NCI-H345 treated with DMSO at 0.1 percent for 48 hours (cell line): ENCODE results near the gene CD79B.

ENCODE experiments used
- DNase-seq: peaks from one replicate; lab custom pipeline; 2025; ENCODE audit not compliant: unreplicated experiment; lab: John Stamatoyannopoulos, UW

CD79B gene

DNA sequence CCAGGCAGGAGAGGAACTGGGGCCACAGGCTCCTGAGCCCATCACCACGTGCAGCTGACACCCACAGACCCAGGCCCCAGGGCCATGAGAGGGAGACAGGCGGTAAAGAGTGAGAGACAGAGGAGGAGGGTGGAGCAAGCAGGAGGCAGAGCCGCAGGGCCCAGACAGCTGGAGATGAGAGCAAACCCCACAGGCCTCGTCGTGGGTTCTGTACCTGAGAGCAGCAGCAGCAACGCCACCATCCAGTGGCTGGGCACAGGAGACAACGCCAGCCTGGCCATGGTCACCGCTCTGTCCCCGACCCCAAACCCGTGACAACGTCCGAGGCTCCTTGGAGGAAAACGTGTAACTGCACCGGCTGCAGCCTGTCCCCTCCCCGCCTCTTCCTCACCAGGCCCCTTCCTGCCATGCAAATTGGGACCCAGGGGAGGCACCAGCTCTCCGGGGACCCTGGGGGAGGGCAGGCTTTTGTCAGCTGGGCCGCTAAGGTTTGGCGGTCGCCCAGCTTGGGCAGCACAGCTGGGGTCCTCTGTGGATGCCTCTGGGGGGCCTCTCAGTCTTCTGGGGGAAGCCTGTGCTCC, at the start of gene CD79B:
Gene CD79B (minus strand): TSS at position 351 of the 581 bp plus-strand sequence. CDS start 70 bp downstream, at position 281.
- no peak for DNase-seq

DNA sequence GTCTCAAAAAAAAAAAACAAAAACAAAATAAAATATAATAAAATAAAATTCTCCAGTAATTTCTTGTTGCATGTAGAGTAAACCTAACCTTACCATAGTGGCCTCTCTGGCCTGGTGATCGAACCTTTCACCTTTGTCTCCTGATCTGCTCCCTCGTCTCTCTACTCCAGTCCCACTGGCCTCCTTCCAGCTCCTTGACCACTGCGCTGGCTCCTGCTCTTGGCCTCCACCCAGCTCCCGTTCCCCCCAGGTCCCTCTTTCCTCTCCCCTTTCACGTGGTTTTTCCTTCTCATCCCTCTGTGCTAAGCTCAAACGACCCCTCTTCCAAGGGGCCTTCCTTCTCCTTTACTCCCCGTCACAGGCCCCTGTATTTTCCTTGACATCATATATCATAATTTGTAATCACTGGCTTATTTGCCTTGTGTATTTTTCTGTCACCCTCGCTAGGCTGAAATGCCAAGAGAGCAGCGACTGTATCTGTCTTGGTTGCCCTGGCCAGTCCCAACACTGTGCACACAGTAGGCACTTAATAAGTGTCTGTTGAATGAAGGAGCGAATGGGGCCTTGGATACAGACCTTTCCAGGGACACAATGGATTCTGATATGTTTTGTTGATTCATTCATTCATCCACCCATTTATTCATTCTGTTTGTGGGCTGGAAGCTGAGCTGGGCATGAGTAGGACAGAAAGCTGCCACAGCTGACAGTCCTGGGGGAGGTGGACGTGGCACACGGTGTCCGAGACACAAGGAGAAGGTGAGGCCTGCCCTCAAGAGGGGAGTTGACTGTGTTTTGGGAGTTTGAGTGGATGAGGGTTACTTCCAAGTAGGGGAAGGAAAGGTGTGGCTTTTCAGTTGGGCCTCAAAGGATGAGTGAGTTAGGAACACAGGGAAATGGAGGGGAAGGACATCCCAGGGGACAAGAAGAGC, 46.4 kb upstream of the CD79B start:
- no peak for DNase-seq

DNA sequence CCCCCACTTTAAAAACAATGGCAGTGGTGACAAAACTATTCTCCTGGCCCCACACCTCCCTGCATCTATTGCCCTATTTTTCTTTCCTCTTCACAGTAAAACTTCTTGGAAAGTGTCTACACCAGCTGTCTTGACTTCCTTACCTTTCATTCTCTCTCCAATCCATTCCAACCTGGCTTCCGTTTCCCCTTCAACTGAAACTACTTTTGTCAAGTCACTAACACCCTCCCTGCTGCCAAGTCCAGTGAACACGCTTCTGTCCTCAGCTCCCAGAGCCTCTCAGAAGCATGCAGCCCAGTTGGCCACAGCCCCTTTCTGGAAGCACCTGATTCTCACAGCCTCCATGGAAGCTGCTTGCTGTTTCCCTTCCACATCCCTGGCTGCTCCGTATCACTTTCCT, 44.6 kb upstream of the CD79B start:
- DNase-seq, result no peak

DNA sequence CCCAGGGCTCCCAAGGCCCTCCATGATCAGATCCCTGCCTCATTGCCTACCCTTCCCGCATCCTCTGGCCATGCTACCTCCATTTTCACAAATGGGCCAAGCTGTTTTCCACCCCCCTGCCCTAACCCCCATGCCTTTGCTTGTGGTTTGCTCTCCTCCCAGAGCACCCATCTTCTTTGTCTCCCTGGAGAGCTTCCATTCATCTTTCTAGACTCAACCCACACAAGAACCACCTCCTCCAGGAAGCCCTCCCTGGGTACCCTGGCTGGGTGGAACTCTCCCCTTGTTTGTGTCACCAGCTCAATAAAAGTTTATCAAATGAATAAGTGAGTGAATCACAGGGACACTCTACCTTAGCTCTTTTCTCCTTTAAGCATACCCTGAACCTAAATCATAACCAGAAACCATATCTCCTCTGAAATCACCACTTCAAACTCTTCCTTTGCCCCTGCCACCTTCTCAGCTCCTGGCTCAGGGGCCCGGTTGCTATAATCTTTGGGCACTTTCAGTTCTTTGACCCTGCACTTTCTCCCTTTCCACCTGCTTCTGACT, 43.5 kb upstream of the CD79B start:
- DNase-seq, result no peak

DNA sequence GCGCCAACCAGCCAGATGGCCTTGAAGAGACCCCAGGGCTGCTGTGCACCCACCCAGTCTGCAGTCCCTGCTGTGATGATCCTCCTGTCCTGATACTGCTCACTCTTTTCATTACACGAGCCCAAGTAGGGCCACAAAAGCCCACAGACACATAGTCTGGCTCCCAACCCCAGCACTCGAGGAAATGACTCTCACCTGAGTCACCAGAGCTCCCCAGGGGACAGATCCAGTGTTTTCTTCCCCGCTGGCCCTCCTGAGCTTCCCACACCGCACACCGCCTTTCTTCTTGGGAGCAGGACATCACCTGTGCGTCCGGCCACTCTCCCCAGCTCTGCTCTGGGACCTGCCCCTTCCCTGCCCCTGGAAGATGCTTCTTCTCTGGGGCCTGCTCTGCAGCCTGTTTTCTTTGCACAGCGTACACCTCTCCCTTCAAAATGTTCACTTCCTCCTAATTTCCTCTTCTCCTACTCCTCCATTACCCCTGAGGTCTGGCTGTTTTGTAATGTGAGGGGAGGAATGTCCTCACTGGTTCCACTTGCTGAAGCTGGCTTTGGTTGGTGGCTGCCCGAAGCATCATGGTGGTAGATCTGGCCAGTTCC, 42.6 kb upstream of the CD79B start:
- no peak for DNase-seq

DNA sequence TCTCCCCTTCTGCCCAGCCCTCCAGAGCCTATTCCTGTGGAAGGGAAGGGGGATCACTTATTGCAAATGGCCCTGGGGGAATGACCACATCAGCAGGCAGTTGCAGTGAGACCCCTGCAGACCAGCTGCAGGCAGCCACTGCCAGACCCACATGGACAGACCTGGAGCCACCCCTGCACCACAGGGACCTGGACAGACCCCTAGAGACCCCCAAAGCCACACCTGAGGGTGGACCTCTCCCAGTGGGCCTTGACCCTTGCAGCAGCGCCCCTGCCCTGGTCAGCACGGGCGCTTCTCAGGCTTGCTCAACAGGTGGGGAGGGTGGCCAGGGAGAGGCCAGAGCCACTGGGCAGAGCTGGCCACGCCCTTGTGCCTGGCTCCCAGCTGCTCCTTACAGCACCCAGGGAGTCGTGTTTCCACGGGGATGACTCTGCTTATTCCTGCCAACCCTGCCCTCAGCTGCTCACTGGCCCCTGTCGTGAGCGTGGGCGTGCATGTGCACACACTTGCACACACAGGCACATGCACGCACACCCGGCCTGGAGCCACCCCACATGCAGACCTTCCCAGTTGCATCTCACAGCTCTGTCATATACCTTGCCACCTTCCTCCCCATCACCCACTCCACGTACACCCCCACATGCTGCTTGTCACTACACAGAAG, 41.9 kb upstream of the CD79B start:
- DNase-seq, result no peak

DNA sequence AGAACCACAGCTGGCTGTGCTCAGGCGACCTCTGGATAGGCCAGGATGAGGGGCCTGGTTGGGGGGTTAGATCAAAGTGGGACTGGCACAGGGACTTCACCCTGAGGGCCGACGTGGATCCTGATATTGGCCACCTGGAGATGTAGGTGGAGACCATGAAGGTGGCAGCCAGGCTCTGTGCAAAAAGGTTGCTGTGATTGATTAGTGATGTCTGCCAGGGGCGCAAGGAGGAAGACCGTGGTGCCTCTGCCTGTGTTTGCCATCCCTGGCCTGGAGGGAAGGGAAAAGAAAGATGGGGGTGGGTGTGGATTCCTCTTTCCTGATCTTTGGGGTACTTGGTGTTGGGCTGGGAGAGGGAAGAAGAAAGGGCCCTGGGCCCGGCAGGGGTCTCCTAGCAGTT, 41.1 kb upstream of the CD79B start:
- DNase-seq, result no peak

DNA sequence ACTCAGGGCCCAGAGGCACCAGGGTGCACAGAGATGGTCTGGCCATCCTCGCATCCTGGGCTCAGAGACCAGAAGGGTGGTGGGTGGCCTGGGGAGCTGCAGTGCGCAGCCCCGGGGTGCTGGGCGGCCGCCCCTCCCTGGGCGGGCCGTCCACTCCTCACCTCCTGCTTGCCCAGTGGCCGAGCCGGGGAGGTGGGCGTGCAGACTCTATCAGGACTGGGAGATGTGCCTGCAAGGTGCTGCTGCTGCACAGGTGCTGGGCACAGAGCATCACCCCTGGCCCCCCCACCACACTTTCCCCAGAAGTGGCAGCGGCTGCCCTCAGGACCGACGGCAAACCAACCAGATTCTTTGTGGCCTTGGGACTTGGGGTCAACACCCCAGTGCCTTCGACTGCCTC, 40.7 kb upstream of the CD79B start, which contains the start of gene SCN4A:
Gene SCN4A (minus strand): TSS at position 123 of the 400 bp plus-strand sequence. CDS start 77 bp downstream, at position 46.
- DNase-seq, result no peak

DNA sequence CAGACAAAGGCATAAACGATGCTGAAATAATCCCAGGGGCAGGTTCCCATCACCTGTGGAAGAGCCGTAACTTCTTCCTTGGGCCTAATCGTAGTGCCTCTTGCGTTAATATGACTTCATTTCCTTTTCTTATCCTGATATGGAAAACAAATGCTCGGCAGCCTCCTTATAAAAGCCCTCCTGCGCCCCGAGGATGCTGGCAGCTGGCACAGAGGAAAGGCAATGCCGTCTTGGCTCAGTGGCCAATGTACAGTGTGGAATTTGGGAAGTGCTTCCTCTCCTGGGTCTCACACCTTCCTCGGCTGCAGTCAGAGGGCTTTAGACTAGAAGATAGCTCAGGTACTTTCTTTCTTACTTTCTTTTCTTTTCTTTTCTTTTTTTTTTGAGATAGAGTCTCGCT, 37.1 kb upstream of the CD79B start:
- no peak for DNase-seq

DNA sequence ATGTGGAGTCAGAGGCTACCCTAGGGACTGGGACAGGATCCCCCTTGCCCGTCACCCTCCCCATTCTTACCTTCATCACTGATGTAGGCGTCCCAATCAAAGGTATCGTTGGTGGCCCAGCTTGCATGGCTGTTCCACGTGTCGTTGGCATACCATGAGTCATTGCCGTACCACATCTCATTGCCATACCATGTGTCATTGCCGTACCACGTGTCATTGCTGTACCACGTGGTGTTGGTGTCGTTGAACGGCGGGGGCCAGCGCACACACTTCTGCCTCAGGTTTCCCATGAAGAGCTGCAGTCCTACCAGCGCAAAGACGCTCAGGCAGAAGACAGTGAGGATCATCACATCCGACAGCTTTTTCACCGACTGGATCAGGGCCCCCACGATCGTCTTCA, 35.8 kb upstream of the CD79B start:
- DNase-seq, result no peak

DNA sequence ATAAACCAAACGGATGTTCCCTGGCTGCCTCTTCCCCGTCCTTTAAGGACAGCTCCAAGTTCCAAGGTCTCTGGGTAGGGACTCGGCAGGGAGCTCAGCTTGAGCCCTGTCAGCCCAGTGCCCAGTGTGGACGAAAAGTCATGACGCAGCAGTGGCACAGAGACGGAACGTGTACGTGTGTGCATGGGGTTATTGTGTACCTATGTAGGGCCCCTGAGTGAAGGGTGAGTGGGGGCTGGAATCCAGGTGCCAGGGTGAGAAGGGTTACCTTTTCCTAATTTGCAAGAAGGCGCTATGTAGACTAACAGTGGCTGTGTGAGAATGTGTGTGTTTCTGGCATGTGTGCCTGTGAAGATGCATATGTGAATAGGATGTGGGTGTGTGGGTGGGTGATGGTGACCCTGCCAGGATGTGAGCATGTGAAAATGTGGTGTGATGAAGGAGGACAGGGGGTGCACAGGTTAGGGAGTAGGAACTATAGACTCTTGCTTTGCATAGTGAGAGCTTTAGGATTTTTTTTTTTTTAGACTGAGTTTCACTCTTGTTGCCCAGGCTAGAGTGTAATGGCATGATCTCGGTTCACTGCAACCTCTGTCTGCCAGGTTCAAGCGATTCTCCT, 34.6 kb upstream of the CD79B start:
- no peak for DNase-seq

DNA sequence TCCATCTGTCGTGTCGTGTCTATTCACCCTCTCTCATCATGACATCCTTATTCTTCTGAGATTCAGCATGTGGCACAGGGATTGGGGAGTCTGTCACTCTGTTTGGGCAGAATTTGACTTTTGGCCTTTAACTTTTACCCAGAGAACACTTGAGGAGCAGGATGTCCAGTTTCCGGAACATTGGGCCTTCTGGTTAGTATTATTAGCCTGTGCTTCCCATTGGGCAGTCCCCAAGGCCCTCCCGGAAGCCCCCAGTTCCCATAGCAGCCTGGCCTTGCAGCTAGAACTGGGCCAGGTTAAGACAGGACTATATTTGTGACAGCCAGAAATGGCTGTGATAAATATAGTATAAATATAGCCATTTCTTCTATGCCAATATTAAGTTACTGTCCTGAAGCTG, 31.0 kb upstream of the CD79B start:
- no peak for DNase-seq

DNA sequence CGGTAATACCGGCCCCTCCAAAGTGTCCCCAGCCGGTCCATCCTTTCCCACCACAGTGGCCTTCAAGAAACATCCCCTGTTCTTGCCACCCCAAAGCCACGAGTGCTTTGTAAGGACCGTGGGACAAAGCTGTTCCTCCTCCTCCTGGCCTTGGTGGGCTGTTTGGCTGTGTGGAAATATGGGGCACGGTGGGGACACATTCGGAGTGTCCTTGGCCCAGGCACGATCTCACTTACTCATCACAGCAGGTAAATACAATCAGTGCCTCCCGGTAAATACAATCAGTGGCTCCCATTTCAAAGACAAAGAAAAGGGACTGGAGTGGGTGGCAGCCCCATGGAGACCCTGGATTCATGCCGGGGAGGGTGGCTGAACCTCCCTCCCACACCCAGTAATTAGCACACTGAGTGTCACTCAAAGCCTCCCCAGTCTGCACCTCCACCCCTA, 30.2 kb upstream of the CD79B start:
- DNase-seq, result no peak

DNA sequence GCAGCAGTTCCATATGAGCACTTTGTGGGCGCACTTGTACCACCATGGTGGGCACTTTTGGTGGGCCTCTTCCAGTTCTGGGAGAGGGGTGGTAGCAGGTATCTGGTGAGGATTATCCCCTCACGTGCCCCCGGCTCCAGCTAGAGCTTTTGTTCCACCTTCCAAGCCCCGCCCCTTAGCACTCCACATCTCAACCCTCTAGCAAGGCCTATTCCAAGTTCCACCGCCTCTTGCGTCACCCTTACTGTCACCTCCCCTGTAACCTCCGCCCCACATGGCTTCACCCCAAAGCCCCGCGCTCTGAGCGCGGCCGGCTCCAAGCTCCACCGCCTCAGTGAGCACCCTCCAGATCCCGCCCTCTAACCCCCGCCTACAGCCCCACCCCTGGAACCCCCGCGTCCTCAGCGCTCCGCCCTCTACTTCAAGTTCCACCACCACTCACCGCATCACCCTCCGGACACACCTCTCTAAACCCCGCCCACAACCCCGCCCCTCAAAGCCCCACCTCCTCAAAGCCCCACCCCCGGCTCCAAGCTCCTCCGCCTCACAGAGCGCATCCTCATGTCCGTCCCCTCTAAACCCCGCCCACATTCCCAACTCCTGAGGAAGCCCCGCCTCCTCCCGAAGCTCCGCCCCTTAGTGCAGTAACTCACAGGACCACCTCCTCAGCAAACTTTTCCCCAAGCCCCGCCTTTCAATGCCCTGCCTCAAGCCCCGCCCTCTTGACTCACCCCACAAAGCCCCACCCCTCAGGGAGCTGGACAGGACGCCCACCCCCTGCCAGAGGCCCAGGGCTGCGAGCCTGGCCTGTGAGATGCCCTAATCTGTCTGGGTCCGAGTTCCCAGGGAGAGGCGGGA, 29.5 kb upstream of the CD79B start:
- DNase-seq, result no peak

DNA sequence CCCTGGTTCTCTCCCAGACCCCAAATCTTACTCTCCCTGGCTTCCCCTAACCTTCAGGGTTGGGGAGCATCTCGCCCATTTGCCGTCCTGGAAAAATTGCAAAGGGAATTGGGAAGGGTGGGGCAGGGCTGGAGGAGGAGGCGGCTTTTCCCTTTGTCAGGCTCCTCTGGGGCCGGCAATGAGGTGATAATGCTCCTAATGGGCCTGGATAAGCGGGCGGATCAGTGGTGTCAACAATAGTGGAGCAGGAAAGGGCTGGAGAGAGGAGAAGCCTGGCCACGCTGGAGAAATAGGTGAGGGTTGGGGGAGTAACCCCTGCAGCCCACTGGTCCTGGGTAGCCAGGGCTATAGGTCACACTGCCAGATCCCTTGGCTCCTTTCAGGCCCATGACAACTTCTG, 28.3 kb upstream of the CD79B start:
- no peak for DNase-seq

DNA sequence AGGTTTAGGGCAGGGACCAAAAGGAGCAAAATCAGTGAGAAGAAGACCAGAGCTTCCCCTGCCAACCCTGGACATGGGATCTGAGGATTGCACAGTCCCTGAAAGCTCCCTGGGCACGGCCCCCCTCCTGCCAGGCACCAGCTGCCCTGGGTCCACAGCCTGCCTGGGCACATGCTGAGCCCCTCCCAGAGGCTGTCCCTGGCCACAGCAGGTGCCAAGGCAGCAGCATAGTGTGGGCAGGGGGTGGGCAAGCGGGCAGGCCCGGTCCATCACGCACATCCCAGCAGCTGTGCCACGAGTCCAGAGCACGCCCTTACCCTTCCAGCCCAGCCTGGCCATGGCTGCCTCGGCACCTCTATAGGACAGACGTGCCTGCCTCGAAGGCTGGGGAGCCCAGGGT, 27.9 kb upstream of the CD79B start:
- DNase-seq, result no peak

DNA sequence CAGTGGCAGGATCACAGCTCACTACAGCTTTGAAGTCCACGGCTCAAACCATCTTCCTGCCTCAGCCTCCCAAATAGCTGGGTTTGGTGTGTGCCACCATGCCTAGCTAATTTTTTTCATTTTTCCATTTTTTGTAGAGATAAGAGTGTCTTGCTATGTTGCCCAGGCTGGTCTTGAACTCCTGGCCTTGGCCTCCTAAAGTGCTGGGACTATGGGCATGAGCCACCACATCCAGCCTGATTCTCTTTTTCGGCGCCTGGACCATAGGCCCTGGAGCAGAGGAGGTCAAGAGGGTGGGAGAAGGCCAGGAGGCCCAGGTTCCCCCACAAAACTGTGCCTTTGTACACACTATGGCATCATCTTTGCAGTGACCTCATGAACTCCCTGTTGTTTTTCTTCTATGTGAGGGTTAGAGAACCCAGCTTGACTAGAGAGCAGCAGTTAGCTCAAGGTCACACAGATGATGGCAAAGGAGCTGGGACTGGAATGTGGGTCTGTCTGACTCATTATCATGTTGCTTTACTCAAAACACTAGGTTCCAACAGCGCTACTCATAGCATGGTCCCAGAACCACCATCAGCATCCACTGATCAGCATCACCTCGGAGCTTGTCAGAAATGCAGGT, 24.3 kb upstream of the CD79B start:
- no peak for DNase-seq

DNA sequence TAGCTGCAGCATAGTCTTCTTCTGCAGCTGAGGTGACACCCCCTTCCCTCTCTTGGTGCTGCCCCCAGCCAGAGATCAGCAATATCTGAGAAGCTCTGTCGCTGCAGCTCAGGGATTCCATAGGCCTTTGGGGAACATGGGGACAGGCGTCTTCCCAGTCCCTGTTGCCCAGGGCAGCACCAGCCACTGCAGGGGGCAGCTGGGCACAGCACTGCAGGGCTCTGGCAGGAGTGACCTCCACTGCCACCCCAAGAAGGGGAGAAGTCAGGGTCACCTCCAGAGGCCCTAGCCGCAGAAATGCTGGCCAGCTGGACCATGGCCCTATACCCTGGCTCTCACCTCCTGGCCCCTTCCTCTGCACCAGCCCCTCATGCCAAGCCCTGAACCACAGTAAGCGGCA, 23.7 kb upstream of the CD79B start:
- DNase-seq, result no peak

DNA sequence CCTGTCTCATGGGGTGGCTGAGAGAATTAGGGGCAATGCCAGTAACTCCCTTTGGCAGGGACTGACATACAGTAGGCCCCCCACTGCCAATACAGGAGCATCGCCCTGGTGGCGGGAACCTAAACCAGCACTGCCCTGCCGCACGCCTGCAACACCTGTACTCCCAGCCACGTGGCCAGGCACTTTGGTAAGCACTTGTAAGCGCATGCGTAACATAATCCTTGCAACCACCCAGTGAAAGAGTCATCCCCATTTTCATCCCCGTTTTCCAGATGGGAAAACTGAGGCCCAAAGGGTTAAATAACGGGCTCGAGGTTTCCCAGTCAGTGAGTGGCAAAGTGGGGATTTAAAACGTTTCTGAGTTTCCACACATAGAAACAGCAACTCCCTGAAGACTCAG, 23.1 kb upstream of the CD79B start:
- no peak for DNase-seq
